NCI-H2107 (cell line): ENCODE data around the gene PARD3.
A peak's percentile ranks its signal among the peaks of the same experiment; 100 is the strongest.

Experiments
- DNase-seq: peaks from one replicate; lab custom pipeline; 2025; lab: John Stamatoyannopoulos, UW

Gene PARD3

DNA sequence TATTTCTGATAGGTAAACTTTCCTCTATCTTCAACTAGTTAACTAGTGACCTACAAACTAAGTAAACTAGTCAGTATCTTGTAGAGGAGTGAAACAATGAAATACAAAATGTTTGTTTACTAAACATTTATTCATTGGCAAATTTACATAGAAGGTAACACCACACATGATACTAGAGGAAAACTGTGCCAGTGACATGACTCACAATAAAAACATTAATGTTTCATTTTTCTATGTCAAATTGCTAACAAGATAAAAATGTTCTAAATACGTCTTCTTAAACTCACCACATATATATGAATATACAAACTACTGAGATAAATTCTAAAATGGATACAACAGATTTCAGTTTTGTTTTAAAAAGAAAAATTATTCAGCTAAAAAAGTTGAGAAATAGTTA lies 471.3 kb downstream of the PARD3 start:
- no peak for DNase-seq

DNA sequence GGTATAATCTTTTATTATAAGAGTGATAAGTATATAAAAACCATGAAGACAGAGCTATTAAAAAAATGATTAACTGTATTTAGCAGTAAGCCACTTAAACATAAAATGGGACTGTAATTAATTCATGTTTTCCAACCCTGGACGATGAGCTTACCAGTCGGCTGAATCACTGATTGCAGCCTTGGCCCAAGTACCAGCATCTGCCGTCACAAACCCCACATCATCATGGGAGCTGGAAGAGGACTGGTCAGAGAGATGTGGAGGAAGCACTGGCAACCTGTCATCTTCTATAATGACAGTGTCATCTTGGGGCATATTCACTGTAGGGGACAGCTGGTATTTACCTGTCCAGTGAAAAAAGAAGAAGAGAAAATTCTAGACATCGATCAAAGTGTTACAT lies 473.6 kb downstream of the PARD3 start:
- no peak for DNase-seq

DNA sequence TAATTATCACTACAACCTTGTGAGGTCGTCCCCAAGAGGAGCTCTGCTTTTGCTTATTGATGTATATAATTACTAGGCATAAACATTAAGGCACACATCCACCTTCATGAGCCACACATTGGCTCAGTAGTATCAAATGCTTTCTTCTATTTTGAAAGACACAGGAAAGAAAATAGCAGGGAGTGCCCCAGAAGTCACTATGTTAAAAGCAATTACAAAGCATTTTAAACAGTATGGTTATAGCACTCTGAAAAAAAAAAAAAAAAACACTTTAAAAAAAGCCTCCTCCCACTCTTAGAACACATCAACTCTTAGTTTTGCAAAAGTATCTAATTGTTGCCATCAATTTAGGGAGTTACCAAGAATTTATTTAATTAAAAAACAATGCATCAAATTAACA lies 474.2 kb downstream of the PARD3 start:
- DNase-seq = no peak

DNA sequence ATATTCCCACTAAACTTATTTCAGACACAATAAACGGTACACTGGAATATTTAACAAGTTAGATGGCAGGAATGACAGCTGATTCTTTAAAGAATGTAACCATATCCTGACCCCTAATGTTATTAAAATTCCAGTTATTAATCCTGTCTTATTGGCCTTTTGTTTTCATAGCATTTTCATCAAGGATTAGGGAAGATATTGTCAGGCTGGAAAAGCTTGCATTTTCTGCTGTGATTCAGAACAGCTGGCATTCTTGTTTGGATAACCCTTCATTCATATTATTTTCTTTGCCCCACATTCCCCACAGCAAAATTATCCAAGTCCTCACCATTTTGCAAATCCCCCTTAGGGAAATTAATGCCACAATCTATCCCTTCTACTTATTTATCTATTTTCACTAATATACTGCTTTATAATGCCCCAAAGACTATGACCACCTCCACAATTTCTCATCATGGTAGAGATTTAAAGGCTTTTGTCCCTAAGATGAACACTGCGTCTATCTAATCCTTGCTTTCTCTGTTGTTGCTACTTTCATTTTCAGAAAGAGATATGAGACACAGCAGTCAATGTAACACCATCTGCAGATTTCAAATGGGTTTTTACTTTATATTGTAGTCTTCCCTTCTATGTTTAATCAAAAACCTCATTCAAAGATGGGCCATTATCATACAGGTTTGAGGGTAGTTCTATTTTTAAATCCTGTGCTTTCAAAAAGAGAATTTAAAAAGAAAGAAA lies 475.1 kb downstream of the PARD3 start:
- no peak for DNase-seq

DNA sequence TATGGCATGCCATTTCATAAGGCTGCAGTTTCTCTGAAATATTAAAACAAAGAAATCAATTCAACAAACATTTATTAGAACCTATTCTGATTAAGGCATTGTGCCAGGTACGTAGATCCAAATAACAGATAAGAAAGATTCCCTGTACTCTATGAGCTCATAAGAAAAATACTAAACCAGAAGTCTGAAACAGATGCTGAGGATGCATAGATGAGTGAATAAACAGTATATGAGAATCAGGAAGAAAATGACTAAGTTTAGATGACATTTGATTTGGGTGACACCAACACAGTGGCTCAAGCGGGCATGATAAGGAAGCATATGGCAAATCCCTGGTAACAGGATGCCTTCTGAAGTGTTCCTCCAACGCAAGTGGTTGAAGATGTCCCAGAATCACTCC lies 477.2 kb downstream of the PARD3 start:
- no peak for DNase-seq

DNA sequence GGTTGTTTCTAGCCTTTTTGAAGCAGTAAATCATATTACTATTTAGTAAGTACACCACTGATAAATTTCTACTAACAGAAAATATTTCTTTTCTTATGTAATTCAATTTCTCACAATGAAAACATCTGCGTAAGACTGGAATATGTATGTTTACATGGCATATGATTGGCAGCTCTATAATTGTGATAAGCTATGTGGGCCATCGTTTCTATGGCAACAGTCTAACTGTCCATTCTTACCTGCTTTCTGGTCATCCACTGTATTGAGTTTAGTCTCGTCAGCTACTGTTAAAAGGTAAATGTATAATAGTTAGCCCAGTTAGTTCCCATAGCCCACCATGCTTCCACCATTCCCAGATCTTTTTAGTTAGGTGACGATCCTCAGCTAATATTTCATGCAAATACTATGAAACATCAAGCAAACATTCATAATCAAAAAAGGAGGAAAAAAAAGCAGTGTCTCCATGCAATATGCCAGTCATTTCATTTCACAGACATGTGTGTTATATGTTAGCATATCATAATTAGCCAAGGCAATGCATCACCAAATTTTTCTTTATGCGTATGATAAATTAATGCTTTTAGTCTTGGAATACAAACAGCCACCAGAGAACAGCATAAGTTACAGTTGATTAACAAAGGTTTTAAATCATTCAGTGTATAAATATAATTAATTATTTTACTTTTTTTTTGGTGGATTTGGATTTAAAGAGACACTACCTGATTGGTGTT lies 479.0 kb downstream of the PARD3 start:
- DNase-seq = no peak

DNA sequence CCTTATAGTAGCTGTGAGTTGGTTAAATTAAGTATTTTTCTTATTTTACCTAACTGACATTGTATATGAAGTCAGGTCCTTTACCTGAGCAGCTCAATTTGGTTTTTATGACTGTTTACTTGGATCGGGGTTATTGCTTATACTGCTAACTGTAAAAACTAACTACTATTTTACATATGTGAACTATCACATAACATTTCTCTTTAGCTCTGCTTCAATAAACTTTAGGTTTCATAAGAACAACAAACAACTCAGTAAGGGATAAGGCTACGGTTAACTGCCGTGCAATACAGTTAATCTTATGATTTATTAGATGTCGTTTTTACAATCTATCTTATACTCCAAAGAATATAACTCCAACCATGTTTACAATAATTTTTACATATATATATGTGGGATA lies 480.2 kb downstream of the PARD3 start:
- DNase-seq = no peak

DNA sequence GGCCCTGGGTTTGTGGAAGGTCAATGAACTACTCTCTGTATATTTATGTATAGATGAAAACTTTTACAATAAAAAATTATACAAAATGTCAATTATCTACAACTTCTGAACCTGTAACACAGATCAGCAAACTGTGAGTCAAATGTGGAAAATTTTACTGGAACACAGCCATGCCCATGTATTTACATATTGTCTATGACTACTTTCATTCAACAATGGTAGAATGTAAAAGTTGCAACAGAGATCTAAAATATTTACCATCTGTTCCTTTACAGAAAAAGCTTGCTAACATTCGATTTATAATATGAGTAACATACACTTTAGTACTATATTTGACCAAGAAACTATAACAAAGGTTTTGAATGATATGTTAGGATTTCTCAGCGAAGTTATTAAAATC lies 481.6 kb downstream of the PARD3 start:
- no peak for DNase-seq

DNA sequence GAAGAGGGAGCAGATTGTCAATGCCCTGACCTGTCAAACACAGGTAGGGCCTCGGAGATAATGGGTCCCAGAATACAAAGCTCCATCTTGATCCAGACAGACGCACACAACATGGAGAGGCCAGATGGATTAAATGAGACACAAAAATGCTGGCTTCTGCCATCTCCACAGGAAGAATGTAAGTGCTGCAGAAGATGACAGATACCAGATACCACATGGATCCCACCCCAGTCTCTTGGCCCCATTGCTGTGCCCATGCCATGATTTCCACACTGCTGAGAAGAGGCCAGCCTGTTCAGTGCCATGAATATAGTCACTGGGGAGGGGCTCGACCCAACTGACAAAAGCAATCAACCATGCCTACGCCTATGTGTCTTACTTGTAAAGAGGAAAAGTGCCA lies 487.9 kb downstream of the PARD3 start:
- no peak for DNase-seq

DNA sequence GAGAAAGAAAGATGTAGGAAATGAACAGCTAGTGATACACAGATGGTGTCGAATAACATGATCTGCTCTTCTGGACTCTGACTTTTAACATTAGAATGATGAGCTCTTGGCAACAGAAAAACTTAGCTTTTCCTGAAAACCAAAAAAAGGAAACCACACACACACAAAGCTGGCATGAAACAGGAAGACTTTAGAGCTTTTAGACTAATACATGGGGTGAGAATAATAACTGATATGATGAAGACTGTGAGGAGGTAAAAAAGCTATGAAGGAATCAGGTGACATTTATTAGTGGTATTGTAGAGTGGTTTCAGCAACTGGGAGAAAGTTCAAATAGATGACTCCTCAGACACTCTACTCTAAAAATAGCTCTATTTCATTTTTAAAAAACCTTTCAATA lies 491.9 kb downstream of the PARD3 start:
- no peak for DNase-seq

DNA sequence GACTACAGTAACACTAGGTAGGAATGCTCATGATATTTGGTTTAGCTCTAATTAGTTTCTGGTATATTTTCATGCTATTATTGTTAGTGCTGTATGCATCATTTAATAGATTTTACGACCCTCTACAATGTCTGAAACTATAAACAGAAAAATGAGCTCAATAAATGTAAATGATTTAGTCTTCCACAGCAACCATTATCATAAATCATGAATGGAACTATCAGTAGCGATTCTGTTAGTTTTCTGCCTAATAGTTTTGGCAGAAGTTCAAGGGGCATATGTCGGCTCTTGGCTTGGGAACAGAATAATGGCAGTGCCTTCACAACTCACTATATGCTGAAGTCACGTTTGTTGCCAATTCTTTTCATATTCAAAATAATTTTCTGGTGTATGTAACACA lies 494.8 kb downstream of the PARD3 start:
- no peak for DNase-seq

DNA sequence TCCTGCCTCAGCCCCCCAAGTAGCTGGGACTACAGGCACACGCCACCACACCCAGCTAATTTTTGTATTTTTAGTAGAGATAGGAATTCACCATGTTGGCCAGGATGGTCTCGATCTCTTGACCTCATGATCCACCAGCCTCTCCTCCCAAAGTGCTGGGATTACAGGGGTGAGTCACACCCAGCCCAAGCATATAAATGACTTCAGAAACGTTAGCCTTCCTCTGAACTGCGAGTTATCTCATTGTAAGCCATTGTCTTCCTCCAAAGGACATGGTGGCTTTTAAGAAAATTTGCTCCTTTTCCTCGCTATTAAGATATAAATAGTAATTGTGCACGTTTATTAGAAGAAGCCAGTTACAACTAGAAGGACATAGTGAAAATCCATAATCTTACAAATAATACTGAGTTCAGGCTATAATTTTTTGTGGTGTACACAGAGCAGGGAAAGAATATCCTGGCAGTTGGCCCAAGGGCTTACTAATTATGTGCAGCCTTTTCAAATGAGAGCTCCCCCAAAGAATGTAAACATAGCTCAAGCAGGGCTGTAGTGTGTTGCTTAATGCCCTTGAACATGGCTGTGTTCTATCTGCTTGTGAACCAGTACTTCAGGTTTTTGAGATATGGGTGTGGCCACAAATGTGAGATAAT lies 495.8 kb downstream of the PARD3 start:
- DNase-seq = peak; percentile 37

DNA sequence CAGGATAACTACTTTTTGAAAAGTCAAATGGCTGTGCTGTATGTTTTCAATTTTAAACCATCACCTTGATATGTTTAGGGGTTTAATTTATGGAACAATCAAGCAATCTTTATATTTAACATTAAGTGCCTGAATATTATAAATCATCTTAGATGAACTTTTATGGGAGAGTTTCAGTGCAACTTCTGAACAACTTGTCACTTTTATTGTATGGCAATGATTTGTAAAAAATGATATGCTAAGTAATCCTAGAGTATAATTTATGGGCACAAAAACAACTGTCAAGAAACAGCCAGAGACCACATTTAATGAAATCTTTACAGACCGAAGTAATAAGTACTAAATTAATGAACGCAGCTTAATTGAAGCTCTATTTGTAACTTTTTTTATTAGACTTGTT lies 498.9 kb downstream of the PARD3 start:
- DNase-seq = no peak

DNA sequence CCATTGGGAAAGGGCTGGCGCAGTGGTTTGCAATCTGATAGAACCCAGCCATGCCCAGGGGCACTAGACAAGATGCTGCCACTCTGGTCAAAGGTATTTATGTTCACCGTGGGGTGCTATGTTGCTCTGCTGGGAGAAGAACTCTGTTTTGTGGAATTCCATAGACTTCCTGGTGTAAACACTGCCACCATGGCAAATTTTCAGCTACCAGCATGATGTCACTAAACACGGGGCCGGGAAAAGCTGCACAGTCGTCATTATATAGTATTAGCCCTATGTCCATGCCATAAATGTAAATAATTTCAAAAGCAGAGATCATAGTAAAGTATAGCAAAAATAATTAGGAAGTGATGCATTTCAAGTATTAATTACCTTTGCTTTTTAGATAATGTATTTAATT lies 500.6 kb downstream of the PARD3 start:
- no peak for DNase-seq

DNA sequence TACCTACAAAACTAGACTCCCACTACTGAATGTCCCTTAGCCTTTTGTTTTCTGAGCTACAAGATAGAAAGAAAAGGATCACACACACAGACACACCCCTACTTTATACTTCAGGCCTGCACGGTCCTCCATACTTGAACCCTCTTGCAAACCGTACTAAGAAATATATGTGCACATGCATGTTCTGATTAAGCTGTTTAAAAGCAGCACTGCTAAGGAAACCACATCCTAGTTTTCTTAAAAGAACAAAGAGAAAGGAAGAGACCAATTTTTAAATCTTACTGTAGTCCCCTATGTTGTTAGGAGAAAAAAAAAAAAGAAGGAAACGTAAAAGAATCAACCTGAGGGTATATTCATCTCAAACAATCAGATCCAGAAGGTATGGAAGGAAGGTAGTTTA lies 501.2 kb downstream of the PARD3 start:
- no peak for DNase-seq

DNA sequence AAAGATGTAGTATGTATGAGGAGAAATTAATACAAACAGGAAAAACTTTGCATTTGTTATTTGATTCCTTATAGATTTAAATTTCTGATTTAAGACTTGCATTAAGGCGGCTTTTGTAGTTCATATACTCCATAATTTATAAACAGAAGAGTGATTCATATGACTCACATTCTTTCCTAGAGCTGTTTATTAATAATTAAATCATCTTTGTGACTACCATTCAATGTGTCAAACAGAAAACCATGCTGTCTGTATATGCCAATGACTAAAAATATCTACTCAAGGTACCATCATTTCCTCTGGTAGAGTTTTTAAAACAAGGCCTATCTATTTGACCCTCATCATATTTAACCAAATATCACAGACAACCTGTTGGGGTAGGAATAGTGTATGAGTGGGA lies 501.7 kb downstream of the PARD3 start:
- DNase-seq = no peak

DNA sequence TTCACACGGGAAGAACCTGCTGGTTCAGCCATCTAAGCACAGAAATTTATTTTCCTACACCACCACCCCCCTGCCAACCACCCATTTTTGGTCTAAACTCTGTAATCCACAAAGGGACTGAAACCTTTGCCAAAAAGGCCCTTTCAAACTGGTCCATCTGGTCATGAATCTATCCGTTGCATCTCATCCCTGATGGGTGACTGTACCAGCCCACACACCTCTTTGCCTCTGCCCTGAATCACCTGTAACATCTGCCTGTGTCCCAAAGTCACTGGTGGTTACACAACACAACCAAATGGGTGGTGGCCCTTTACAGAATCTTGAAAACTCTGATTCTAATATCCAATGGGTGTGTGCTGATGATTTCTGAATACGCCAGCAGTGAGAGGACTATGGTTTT lies 503.4 kb downstream of the PARD3 start:
- DNase-seq = no peak

DNA sequence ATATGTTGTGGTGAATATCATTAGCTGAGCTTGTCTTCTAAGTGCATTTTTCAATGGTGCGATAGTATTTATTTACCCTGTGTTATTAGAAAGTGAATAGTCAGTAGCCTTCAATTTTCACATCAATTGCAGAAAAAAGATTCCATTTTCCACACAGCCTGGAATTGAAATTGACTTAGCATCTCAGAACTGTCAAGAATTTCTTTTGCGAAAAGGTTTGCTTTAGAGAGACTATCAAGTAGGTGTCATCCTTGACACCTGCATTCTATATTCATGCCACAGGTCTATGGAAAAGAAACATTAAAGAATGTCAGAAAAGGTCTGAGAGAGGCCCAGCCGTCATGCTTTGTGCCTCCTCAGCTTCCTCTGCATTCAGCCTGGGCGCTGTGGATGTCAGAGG lies 504.9 kb downstream of the PARD3 start:
- DNase-seq = no peak

DNA sequence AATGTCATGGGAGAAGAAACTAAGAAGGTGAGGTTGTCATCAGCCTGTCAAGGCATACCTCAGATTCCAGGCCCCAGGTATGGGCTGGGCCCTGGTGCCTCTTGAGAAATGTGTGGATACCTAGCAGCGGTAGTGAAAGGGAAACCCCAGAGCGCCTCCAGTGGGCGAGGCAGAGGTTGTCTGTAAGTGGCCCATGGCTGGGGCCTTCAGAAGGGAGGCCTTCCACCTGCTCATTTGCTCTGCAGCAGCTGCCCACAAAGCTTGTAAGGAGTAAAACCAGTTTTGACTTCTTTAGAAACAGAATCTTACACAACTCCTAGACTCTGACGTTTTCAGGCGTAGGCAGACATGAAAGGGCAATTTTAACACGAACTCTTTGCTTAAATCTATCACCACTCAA lies 509.9 kb downstream of the PARD3 start:
- DNase-seq = no peak

DNA sequence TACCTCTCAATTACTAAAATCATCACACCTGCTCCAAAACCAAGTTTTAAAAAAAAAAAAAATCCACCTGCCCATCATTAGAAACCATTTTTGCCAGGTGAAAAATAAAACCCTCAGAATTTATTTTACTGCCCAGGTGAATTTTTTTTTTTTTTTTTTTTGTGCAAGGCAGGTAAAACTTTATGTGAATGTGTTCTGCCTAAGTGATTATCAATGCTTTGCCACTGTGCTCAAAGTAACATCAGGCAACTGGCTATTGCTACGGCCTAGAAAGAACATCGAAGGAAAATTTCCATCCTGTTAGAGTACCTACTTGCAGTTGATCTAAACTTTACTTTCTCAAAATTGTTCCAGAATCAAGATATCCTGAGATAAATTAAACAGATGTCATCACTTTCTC lies 512.1 kb downstream of the PARD3 start:
- DNase-seq = no peak

DNA sequence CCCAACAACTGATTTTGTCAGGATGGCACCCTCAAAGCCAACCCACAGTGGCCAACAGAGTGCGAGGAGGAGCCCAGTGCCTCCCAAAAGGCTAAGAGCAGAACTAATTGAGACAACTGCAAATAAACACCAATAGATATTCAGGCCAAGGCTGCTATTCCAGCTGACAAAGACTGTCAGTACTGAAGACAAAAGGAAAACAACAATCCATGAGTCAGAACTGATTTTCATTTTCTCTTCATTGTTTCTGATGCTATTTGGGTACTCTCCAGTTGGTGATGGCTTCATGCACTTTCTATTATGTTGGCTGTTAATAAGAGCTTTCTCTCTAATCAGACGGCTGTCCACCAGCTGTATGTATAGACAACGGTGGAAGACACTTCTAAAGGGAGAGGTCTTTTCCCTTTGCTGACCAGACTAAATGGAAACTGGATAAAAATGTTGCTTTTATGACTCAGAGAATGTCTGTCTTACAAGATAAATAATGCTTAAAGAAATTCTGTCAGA lies 515.9 kb downstream of the PARD3 start:
- DNase-seq = no peak

DNA sequence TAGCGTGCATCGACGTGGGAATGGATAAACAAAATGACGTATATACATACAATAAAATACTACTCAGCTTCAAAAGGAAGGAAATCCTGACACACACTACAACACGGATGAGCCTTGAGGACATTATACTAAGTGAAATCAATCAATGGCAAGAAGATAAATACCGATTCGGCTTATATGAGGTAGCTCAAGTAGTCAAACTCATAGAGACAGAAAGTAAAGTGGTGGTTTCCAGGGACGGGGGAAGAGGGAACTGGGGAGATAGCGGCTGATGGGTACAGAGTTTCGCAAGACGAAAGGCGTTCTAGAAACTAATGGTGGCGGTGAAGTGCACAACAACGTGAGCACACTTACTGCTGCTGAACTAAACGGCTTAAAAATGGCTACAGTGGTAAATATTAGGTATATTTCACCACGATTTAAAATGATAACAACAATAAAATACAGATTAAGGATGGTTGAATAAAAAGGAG lies 516.7 kb downstream of the PARD3 start:
- DNase-seq = no peak
